Muscle layer of colon (tissue), 2 donors: ENCODE data around the gene LSG1.

Experiments
- H3K27ac ChIP-seq: one replicate; pipeline ENCODE4 v1.7.0; 2013; ENCODE audit warnings: low read depth, mild to moderate bottlenecking, low read length, moderate library complexity
- H3K27me3 ChIP-seq, 2 donors: one replicate each; pipeline ENCODE4 v1.7.0; 2013; ENCODE audit warnings: low read length in 2 of 2, mild to moderate bottlenecking in 2 of 2; ENCODE audit not compliant: insufficient read depth in 2 of 2, control insufficient read depth in 1 of 2
- H3K36me3 ChIP-seq: one replicate; pipeline ENCODE4 v1.7.0; 2013; ENCODE audit warnings: mild to moderate bottlenecking, low read length; ENCODE audit not compliant: insufficient read depth
- H3K4me1 ChIP-seq: one replicate; pipeline ENCODE4 v1.7.0; 2013; ENCODE audit warnings: mild to moderate bottlenecking, low read length; ENCODE audit not compliant: insufficient read depth
- H3K4me3 ChIP-seq, 2 donors: one replicate each; pipeline ENCODE4 v1.7.0; 2013; ENCODE audit warnings: low read length in 2 of 2, low read depth in 1 of 2, mild to moderate bottlenecking in 1 of 2, moderate library complexity in 1 of 2
- H3K9ac ChIP-seq: one replicate; pipeline ENCODE4 v1.7.0; 2013; ENCODE audit warnings: low read length
- H3K9me3 ChIP-seq: one replicate; pipeline ENCODE4 v1.7.0; 2013; ENCODE audit warnings: mild to moderate bottlenecking, low read length
- donor health status: abdominal sarcoma.
- donor health status: Adenocarcinoma of cecum.

The LSG1 gene

DNA sequence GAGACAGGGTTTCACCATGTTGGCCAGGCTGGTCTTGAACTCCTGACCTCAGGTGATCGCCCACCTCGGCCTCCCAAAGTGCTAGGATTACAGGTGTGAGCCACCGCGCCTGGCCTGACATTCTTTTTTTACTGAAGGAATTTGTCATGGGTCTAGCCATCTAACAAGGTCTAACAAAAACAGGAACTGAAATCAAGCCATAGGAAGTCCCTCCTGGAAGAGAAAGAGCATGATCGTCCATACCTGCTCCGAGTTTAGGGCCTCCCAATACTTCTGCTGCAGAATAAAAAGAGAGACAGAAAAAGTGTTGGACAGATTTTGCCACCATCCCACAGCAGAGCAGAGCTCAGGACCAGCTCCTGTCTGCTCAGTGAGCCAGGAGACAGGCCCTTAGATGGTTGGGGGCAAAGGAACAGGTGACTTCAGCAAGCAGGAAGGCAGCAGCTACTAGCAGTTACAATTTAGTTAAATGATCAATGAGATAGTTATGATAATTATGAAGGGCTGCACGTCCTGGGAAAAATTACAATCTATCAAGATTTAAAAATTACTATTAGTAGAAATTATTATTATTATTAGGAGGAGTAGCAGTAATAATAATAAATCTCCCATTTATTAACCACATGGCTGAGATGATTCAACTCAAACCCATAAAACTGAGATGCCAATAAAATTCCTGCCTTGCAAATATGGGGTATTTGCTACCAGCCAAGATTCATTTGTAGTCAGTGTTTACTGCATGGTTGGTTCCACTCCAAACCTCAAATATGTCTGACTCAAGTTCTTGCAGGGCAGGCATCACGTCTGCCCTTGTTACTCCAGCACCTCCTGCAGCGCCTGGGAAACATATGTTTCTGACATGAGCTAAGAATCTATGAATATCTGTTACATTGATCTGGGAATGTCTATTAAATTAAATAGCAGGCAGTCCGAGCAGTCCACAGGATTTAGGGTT lies 78.9 kb downstream of the LSG1 start:
- no peak overlapping the region for H3K27ac ChIP-seq

More for the DNA sequence above, 78.9 kb downstream of the LSG1 start:
- H3K4me3 ChIP-seq: no peak overlapping the region
- peaks cover 6% of the 10 kb centered on the region for H3K4me1 ChIP-seq
- H3K9ac ChIP-seq: no peak overlapping the region
- H3K27me3 ChIP-seq: no peaks in the 10 kb centered on the region
- H3K36me3 ChIP-seq: peaks cover 10% of the 10 kb centered on the region
- no peaks in the 10 kb centered on the region for H3K9me3 ChIP-seq
